Kidney (tissue), 14 donors: ENCODE results near the gene PLEKHO2. TPM values are rescaled to one million over a fixed set of nuclear protein-coding genes. Genes with fewer than 3 reads are reported as not detected.

Source experiments
- DNase-seq, 5 donors: peaks; one replicate each; pipeline ENCODE4 v3.0.0-alpha.2; 2013 to 2020
- FAIRE-seq: peaks from 2 replicates; lab custom pipeline; 2012; peaks lifted over from hg19 to GRCh38; lab: Jason Lieb, UNC
- H3K27ac ChIP-seq, 2 donors: one replicate each; pipeline ENCODE4 v1.7.0; 2013; ENCODE audit warnings: low read depth in 2 of 2, low read length in 2 of 2, inconsistent platforms in 1 of 2
- H3K27me3 ChIP-seq: one replicate; pipeline ENCODE4 v1.7.1; 2013; ENCODE audit warnings: low read length, inconsistent platforms; ENCODE audit not compliant: control insufficient read depth, insufficient read depth
- H3K36me3 ChIP-seq, 3 donors: one replicate each; pipeline versions ENCODE4 v1.7.0 to v1.7.1; 2013; ENCODE audit warnings: low read length in 3 of 3, control low read depth in 1 of 3, inconsistent platforms in 1 of 3; ENCODE audit not compliant: insufficient read depth in 3 of 3, control insufficient read depth in 2 of 3
- H3K4me1 ChIP-seq, 3 donors: one replicate each; pipeline versions ENCODE4 v1.7.0 to v1.7.1; 2013; ENCODE audit warnings: low read length in 3 of 3, inconsistent platforms in 1 of 3, low read depth in 1 of 3; ENCODE audit not compliant: control insufficient read depth in 2 of 3, insufficient read depth in 2 of 3
- H3K4me3 ChIP-seq, 3 donors: one replicate each; pipeline versions ENCODE4 v1.7.0 to v1.8.1; 2013; ENCODE audit warnings: low read length in 3 of 3, control low read depth in 1 of 3, inconsistent platforms in 1 of 3
- H3K9ac ChIP-seq, 3 donors: one replicate each; pipeline versions ENCODE4 v1.7.0 to v1.7.1; 2013; ENCODE audit warnings: low read length in 3 of 3, control low read depth in 1 of 3, inconsistent platforms in 1 of 3
- H3K9me3 ChIP-seq, 3 donors: one replicate each; pipeline versions ENCODE4 v1.7.0 to v1.7.1; 2013; ENCODE audit warnings: low read length in 3 of 3, control low read depth in 1 of 3, inconsistent platforms in 1 of 3; ENCODE audit not compliant: control insufficient read depth in 2 of 3, insufficient read depth in 1 of 3
- CTCF ChIP-seq: IDR thresholded peaks from 3 replicates; pipeline ENCODE4 v1.5.1; 2012; ENCODE audit warnings: mild to moderate bottlenecking, moderate library complexity, borderline replicate concordance; ENCODE audit not compliant: insufficient read depth; ENCODE audit errors: extremely low read depth
- intact Hi-C: fragments of 100-400 bp; cut with DNase I; formaldehyde crosslinking; loops from one replicate; pipeline ENCODE4 v1.11.1; 2022
- polyA plus RNA-seq: library from polyadenylated mRNA; stranded (reverse); fragments of 350-450 nt; fragmentation: Illumina TruSeq; extraction: RNeasy Lipid Tissue Mini Kit (QIAGEN cat#74804); gene quantifications from one replicate; pipeline ENCODE4 v1.2.3, GENCODE V29; 2014; ENCODE audit warnings: low read depth, low replicate concordance; ENCODE audit not compliant: insufficient read depth
- total RNA-seq: library from RNA; stranded (reverse); fragmentation: NEBNext Ultra II Directional; extraction: Animal tissue kit (Norgen Biotek cat#: 25700); gene quantifications from one replicate; pipeline ENCODE4 v1.2.1, GENCODE V29; 2021
- donor health status: control.
- donor health status: control.
- donor health status: control.
- donor health status: control.
- donor health status: control.
- donor health status: DM: yes; HTN: yes; CAD: no.
- donor health status: Normal renal cell carcinoma (clear cell type).

The PLEKHO2 gene
- total and polyA plus RNA-seq, 2 donors from 2014 or later = 12.0 to 48.6 TPM

- intact Hi-C loops = no loop called here
- DNase-seq (peak in 1 of 5 donors; percentile 12), FAIRE-seq (no peak)
- H3K27me3 ChIP-seq = no peaks in the 10 kb centered on the region
- no peak overlapping the region for H3K4me3 ChIP-seq
- no peaks in the 10 kb centered on the region for H3K36me3 ChIP-seq
- H3K4me1 ChIP-seq = peaks cover 0 to 17% (median 3%) of the 10 kb centered on the region in 3 donors
- peak overlapping the region in 1 of 2 donors; percentile 29 for H3K27ac ChIP-seq
- no peak for TF ChIP-seq CTCF
- no peaks in the 10 kb centered on the region for H3K9me3 ChIP-seq
- H3K9ac ChIP-seq = no peak overlapping the region
Measured at GRCh38 chr15:64891561-64891960, 49.8 kb downstream of the PLEKHO2 start.

GRCh38 chr15:64892847-64893403 lies 51.2 kb downstream of the PLEKHO2 start:
- DNase-seq = peak in 1 of 5 donors; percentile 64
- Histone ChIP-seq H3K27ac (peak overlapping the region; percentile 74 to 86), H3K27me3 (no peaks in the 10 kb centered on the region), H3K4me1 (peaks cover 0 to 29% (median 3%) of the 10 kb centered on the region in 3 donors), H3K9me3 (no peaks in the 10 kb centered on the region), H3K36me3 (no peaks in the 10 kb centered on the region), H3K4me3 (no peak overlapping the region), H3K9ac (no peak overlapping the region)
- intact Hi-C loops = no loop called here
- TF ChIP-seq CTCF = no peak
- FAIRE-seq = no peak

- Histone ChIP-seq H3K27me3 (no peaks in the 10 kb centered on the region), H3K4me3 (peak overlapping the region; percentile 19 to 45 (median 44)), H3K9me3 (no peaks in the 10 kb centered on the region), H3K36me3 (no peaks in the 10 kb centered on the region), H3K27ac (peak overlapping the region; percentile 74 to 86), H3K4me1 (peaks cover 0 to 29% (median 3%) of the 10 kb centered on the region in 3 donors), H3K9ac (peak overlapping the region in 1 of 3 donors; percentile 70)
- intact Hi-C loops = no loop called here
- no peak for TF ChIP-seq CTCF
- DNase-seq (peak; percentile 98 to 99 (median 99)), FAIRE-seq (no peak)
Measured at GRCh38 chr15:64893481-64894394, 52.0 kb downstream of the PLEKHO2 start.
